ENCODE data around the gene CACNA1E. TPM values are rescaled to one million over a fixed set of nuclear protein-coding genes. Genes with fewer than 3 reads are reported as not detected.

CACNA1E gene
- total RNA-seq, 4 donors from 2014 or later = 0.19 to 1.3 (median 0.44) TPM; not detected in 1

- DNase-seq (ENCODE audit: low spot score) = no peak
- TF ChIP-seq, protein P1, sequence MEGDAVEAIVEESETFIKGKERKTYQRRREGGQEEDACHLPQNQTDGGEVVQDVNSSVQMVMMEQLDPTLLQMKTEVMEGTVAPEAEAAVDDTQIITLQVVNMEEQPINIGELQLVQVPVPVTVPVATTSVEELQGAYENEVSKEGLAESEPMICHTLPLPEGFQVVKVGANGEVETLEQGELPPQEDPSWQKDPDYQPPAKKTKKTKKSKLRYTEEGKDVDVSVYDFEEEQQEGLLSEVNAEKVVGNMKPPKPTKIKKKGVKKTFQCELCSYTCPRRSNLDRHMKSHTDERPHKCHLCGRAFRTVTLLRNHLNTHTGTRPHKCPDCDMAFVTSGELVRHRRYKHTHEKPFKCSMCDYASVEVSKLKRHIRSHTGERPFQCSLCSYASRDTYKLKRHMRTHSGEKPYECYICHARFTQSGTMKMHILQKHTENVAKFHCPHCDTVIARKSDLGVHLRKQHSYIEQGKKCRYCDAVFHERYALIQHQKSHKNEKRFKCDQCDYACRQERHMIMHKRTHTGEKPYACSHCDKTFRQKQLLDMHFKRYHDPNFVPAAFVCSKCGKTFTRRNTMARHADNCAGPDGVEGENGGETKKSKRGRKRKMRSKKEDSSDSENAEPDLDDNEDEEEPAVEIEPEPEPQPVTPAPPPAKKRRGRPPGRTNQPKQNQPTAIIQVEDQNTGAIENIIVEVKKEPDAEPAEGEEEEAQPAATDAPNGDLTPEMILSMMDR (IDR thresholded peaks at IDR 0.05) = no peak
- no peak for ATAC-seq (ENCODE audit: low FRiP score)
These were observed 37.9 kb upstream of the CACNA1E start for GRCh38 chr1:181445436-181445835.

DNA sequence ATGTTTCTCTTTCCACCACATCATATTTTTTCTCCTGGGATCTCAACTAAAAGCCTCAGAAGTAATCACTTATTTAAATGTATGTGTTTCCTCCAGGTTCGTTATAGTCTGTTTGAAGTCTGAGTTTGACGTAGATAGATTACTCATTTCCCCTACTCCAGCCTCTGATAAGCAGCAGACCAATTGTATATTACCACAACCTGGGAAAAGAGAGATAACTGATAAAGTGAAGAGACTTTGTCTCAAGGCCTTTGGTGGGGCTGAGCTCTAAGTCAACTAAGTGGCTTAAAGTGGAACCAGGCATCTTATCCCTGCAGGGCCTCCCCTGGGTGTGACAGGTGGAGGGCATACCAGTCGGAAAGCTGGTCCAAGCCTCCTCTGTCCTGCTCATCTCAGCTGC is 34.9 kb upstream of the CACNA1E start:
- DNase-seq (ENCODE audit: low spot score) = no peak
- no peak for ATAC-seq (ENCODE audit: low FRiP score)
- TF ChIP-seq, protein P1 (IDR thresholded peaks at IDR 0.05) = no peak

DNA sequence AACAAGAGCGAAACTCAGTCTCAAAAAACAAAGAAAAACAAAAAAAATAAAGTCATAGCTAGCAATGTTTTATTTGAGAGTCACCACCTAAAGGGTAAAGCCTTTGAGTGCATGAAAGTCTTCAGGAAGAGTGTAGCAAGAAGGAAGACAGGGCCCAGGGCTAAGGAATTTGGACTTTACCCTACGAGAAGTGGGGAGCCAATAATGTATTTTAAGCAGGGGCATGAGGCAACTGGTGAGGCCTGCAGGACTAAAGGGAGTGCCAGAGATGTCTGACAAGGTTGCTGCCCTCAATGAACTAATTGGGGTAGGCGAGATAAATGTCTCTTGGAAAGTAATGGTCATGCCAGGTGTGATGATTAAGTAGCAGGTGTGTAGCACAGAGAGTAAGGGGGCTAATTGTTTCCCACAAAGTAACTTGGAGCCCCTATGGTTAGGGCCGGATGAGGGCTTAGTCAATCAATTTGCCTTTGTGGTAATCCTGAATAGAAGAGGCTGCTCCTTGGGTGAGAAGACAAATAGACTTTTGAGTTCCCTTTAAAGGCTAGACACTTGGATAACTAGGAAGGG is 31.6 kb upstream of the CACNA1E start:
- ATAC-seq (ENCODE audit: low FRiP score) (no peak), DNase-seq (ENCODE audit: low spot score) (no peak)
- TF ChIP-seq, protein P1 (IDR thresholded peaks at IDR 0.05) = no peak

GRCh38 chr1:181452746-181453145 is 30.6 kb upstream of the CACNA1E start:
- DNase-seq (ENCODE audit: low spot score) (no peak), ATAC-seq (ENCODE audit: low FRiP score) (no peak)
- TF ChIP-seq, protein P1 (IDR thresholded peaks at IDR 0.05) = no peak

- ATAC-seq (ENCODE audit: low FRiP score) (no peak), DNase-seq (ENCODE audit: low spot score) (no peak)
- TF ChIP-seq, protein P1 (IDR thresholded peaks at IDR 0.05) = no peak
These were observed 29.6 kb upstream of the CACNA1E start for GRCh38 chr1:181453541-181454201.

DNA sequence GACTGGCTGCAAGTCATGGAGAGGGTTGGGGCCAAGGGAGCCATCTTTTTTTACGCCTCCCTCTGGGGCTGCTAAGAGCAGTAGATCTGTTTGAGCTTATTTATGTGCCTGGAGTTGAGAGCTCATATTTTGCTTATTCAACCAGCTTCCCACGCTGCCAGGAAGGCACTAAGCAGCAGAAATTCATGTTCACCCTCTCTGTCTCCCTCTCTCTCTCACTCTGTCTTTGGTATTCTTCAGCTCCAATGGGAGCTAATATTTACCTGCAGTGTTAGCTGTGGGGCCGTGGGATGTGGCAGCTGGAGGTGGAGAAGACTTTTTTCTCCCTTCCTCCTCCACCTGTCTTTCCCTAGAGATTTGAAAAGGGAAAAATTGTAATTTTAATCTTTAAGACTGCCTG is 26.8 kb upstream of the CACNA1E start:
- TF ChIP-seq, protein P1 (IDR thresholded peaks at IDR 0.05) = no peak
- no peak for ATAC-seq (ENCODE audit: low FRiP score)
- no peak for DNase-seq (ENCODE audit: low spot score)

DNA sequence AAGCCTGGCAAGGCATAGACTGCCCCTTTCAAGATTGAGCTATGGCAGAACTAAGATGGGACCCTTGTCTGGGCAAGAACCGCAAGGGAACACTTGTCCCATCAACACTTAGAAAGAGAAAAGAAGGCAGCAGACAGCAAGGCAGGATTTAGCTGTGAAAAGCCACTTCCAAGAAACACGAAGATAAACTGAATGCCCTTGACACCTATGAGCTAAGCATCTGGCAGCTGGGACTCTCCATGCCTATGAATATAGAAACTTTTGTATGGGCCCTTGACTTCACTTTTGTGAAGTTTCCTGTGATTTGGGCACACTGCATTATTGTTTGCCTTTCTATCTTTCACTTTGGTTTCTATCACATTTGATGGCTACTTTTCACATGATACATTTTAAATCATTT is 24.9 kb upstream of the CACNA1E start:
- no peak for ATAC-seq (ENCODE audit: low FRiP score)
- TF ChIP-seq, protein P1 (IDR thresholded peaks at IDR 0.05) = no peak
- DNase-seq (ENCODE audit: low spot score) = no peak
